BLaER1 treated with 17β-estradiol and CSF1 and Interleukin-3, amounts not matched to agents 10 nM and 100 nM (cell line): ENCODE data around the gene LMO7.
A peak's percentile ranks its signal among the peaks of the same experiment; 100 is the strongest.
"Not testable (repeated sequence)": the region's sequence is repeated elsewhere in the genome, so short reads cannot be mapped to it uniquely, and the experiment has no call there.

Experiments used
- H3K27ac ChIP-seq, 11 experiments: shearing (Covaris generic); formaldehyde crosslinking; 2 replicates each; pipeline ENCODE4 v1.8.1; 2022
- H3K27me3 ChIP-seq, 11 experiments: shearing (Covaris generic); formaldehyde crosslinking; 2 replicates each; pipeline ENCODE4 v1.8.1; 2022
- H3K36me3 ChIP-seq, 11 experiments: shearing (Covaris generic); formaldehyde crosslinking; 2 replicates each; pipeline ENCODE4 v1.8.1; 2022
- H3K4me1 ChIP-seq, 10 experiments: shearing (Covaris generic); formaldehyde crosslinking; 2 replicates each; pipeline ENCODE4 v1.8.1; 2022
- H3K4me2 ChIP-seq, 11 experiments: shearing (Covaris generic); formaldehyde crosslinking; 2 replicates each; pipeline ENCODE4 v1.8.1; 2022
- H3K4me3 ChIP-seq, 10 experiments: shearing (Covaris generic); formaldehyde crosslinking; 2 replicates each; pipeline ENCODE4 v1.8.1; 2022
- H3K9ac ChIP-seq, 11 experiments: shearing (Covaris generic); formaldehyde crosslinking; 2 replicates each; pipeline ENCODE4 v1.8.1; 2022
- H3K9me3 ChIP-seq, 11 experiments: shearing (Covaris generic); formaldehyde crosslinking; replicated peaks in 1 of 11; 2 replicates each; pipeline ENCODE4 v1.8.1; 2022
- H4K20me1 ChIP-seq, 11 experiments: shearing (Covaris generic); formaldehyde crosslinking; 2 replicates each; pipeline ENCODE4 v1.8.1; 2022
- Cebpa-rat ChIP-seq, 11 experiments: shearing (Covaris generic); IDR thresholded peaks; 2 replicates each; pipeline ENCODE4 v1.8.1; 2022

The LMO7 gene

GRCh38 chr13:75685239-75685697 is 49.1 kb downstream of the LMO7 start:
- Histone ChIP-seq H3K36me3 (no peaks in the 10 kb centered on the region), H3K4me3 (no peak overlapping the region), H3K9me3 (0 out of 22 replicates have a peak, but pooled peaks cover 0 to 6% (median 0%) of the 10 kb centered on the region in 11 experiments), H3K9ac (no peak overlapping the region), H4K20me1 (no peaks in the 10 kb centered on the region), H3K27ac (no peak overlapping the region), H3K4me1 (no peaks in the 10 kb centered on the region), H3K27me3 (no peaks in the 10 kb centered on the region), H3K4me2 (no peak overlapping the region)
- TF ChIP-seq Cebpa-rat (IDR thresholded peaks at IDR 0.05), result no peak

DNA sequence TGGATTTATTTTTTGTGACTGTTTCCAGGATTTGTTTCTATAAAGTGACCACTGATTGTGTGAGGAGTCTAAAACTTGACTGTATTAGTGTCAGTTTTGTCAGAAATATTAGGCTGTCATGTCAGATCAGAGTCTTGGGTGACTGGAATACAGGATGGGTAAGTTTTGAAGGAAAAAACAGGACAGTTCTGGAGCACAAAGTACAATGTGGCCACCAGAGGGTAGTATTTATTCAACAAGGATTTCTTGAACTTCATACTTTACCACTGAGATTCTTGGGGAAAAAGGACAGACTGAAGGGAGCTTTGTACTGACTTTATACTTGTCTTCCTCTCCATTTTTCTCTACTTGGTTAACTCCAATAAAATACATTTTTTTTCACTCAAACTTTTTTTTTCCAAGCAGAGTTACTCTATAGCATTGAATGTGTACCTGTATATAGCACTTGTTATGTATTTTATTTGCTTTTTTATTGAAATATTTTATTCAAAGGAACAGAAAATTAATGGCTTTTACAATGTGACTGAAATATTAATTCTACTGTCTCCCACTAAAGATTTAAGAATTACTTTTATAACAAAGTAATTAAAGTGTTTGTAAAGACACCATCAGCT is 51.1 kb downstream of the LMO7 start:
- Histone ChIP-seq H3K4me3 (no peak overlapping the region), H4K20me1 (no peaks in the 10 kb centered on the region), H3K9me3 (no peaks in the 10 kb centered on the region), H3K4me1 (no peaks in the 10 kb centered on the region), H3K27ac (no peak overlapping the region), H3K9ac (no peak overlapping the region), H3K27me3 (no peaks in the 10 kb centered on the region), H3K4me2 (no peak overlapping the region), H3K36me3 (no peaks in the 10 kb centered on the region)
- TF ChIP-seq Cebpa-rat (IDR thresholded peaks at IDR 0.05), result no peak

GRCh38 chr13:75689686-75690085 is 53.6 kb downstream of the LMO7 start:
- Histone ChIP-seq H3K4me2 (no peak overlapping the region), H3K4me3 (no peak overlapping the region), H3K4me1 (no peaks in the 10 kb centered on the region), H4K20me1 (no peaks in the 10 kb centered on the region), H3K9ac (no peak overlapping the region), H3K27ac (no peak overlapping the region), H3K9me3 (no peaks in the 10 kb centered on the region), H3K27me3 (no peaks in the 10 kb centered on the region), H3K36me3 (no peaks in the 10 kb centered on the region)
- no peak for TF ChIP-seq Cebpa-rat (IDR thresholded peaks at IDR 0.05)

DNA sequence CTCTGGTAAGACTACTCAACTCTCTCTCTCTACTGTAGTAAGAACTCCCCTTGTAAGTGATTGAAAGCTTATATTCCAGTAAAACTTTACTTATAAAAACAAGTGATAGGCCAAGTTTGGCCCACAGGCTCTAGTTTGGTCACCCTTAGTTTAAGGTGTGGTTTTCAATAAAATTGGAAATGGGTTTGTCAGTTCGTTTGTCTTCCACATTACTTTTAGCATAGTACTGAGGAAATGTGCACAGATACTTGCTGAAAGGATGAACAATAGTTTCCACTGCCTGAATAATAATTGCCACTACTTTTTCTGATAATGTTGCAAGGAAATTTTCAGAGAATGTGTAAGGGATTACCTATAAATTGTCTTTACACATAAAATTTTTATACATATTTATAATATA is 54.5 kb downstream of the LMO7 start:
- H4K20me1 ChIP-seq, result no peaks in the 10 kb centered on the region
- no peak overlapping the region for H3K27ac ChIP-seq
- H3K9ac ChIP-seq, result no peak overlapping the region
- no peaks in the 10 kb centered on the region for H3K36me3 ChIP-seq
- H3K27me3 ChIP-seq, result no peaks in the 10 kb centered on the region
- H3K4me3 ChIP-seq, result no peak overlapping the region
- TF ChIP-seq Cebpa-rat (IDR thresholded peaks at IDR 0.05), result no peak
- H3K4me2 ChIP-seq, result no peak overlapping the region
- no peaks in the 10 kb centered on the region for H3K9me3 ChIP-seq
- H3K4me1 ChIP-seq, result no peaks in the 10 kb centered on the region

- Histone ChIP-seq H3K4me1 (no peaks in the 10 kb centered on the region), H3K9ac (no peak overlapping the region), H3K27me3 (no peaks in the 10 kb centered on the region), H3K9me3 (no peaks in the 10 kb centered on the region), H3K4me3 (no peak overlapping the region), H3K36me3 (no peaks in the 10 kb centered on the region), H3K4me2 (no peak overlapping the region), H3K27ac (no peak overlapping the region), H4K20me1 (no peaks in the 10 kb centered on the region)
- TF ChIP-seq Cebpa-rat (IDR thresholded peaks at IDR 0.05), result no peak
Observed at GRCh38 chr13:75691183-75691582, 55.1 kb downstream of the LMO7 start.

GRCh38 chr13:75693227-75693626 is 57.1 kb downstream of the LMO7 start:
- no peaks in the 10 kb centered on the region for H4K20me1 ChIP-seq
- no peak overlapping the region for H3K4me2 ChIP-seq
- H3K4me1 ChIP-seq, result no peaks in the 10 kb centered on the region
- no peak for TF ChIP-seq Cebpa-rat (IDR thresholded peaks at IDR 0.05)
- no peaks in the 10 kb centered on the region for H3K36me3 ChIP-seq
- H3K9ac ChIP-seq, result no peak overlapping the region
- no peaks in the 10 kb centered on the region for H3K27me3 ChIP-seq
- H3K9me3 ChIP-seq, result no peaks in the 10 kb centered on the region
- H3K27ac ChIP-seq, result no peak overlapping the region
- H3K4me3 ChIP-seq, result no peak overlapping the region

GRCh38 chr13:75694722-75695121 is 58.6 kb downstream of the LMO7 start:
- Histone ChIP-seq H3K4me1 (no peaks in the 10 kb centered on the region), H3K9me3 (peaks cover 4 to 12% (median 8%) of the 10 kb centered on the region in 11 experiments; a peak in 16 of 22 replicates), H3K4me2 (no peak overlapping the region), H3K9ac (no peak overlapping the region), H3K36me3 (no peaks in the 10 kb centered on the region), H4K20me1 (no peaks in the 10 kb centered on the region), H3K27me3 (no peaks in the 10 kb centered on the region), H3K27ac (no peak overlapping the region), H3K4me3 (no peak overlapping the region)
- no peak for TF ChIP-seq Cebpa-rat (IDR thresholded peaks at IDR 0.05)

- H4K20me1 ChIP-seq, H3K36me3 ChIP-seq, H3K9ac ChIP-seq, H3K27me3 ChIP-seq, H3K4me1 ChIP-seq, H3K4me3 ChIP-seq, H3K27ac ChIP-seq: not testable (repeated sequence)
- Histone ChIP-seq H3K4me2 (peak overlapping the region in 1 of 11 experiments; percentile 59; a peak in 2 of 22 replicates), H3K9me3 (peaks cover 4 to 14% (median 10%) of the 10 kb centered on the region in 11 experiments; a peak in 16 of 22 replicates)
Observed at GRCh38 chr13:75695908-75696307, 59.8 kb downstream of the LMO7 start.

DNA sequence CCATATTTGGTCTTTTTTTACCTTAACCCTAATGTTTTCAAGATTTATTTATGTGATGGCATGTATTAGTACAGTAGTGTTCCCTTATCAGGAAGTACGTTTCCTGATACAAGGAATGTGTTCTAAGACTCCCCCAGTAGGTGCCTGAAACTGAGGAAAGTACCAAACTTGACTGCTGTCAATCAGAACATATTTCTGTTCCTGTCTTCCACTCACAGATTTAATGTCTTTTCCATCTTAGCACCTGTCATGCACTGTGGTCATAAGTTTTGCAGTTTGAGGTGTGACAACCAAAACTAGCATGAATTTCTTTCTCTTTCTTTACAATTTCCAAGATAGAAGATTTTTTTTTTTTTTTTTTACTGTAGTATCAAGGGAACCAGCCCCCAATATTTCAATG is 62.9 kb downstream of the LMO7 start:
- Histone ChIP-seq H3K4me3 (no peak overlapping the region), H3K9me3 (peaks cover 4 to 19% (median 10%) of the 10 kb centered on the region in 11 experiments; a peak in 16 of 22 replicates), H3K4me1 (peaks cover 0 to 21% (median 3%) of the 10 kb centered on the region in 10 experiments; a peak in 9 of 20 replicates), H4K20me1 (no peaks in the 10 kb centered on the region), H3K9ac (no peak overlapping the region), H3K27me3 (no peaks in the 10 kb centered on the region), H3K27ac (no peak overlapping the region), H3K36me3 (no peaks in the 10 kb centered on the region), H3K4me2 (no peak overlapping the region)
- no peak for TF ChIP-seq Cebpa-rat (IDR thresholded peaks at IDR 0.05)

DNA sequence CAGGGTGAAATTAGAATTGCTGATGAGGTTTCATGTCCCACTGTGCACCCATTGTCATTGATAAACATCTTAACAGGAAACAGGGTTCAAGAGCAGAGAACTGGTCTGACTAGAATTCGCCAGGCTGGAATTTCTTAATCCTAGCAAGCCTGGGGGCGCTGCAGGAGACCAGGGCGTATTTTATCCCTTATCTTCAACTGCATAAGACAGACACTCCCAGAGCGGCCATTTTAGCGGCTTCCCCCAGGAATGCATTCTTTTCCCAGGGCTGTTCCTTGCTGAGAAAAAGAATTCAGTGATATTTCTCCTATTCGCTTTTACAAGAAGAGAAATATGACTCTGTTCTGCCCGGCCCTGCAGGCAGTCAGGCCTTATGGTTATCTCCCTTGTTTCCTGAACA is 63.6 kb downstream of the LMO7 start:
- Histone ChIP-seq H3K4me1 (peaks cover 0 to 21% (median 3%) of the 10 kb centered on the region in 10 experiments; a peak in 9 of 20 replicates), H3K9me3 (peaks cover 4 to 19% (median 10%) of the 10 kb centered on the region in 11 experiments; a peak in 16 of 22 replicates)
- H3K4me3 ChIP-seq, H3K36me3 ChIP-seq, H3K27me3 ChIP-seq, H4K20me1 ChIP-seq, H3K27ac ChIP-seq, H3K4me2 ChIP-seq, H3K9ac ChIP-seq: not testable (repeated sequence)
